Body of pancreas (tissue), 4 donors: ENCODE results near the gene GDPD5. TPM values are rescaled to one million over a fixed set of nuclear protein-coding genes. Genes with fewer than 3 reads are reported as not detected.
A peak's percentile ranks its signal among the peaks of the same experiment; 100 is the strongest.

Experiments used
- ATAC-seq: fragments of 150-250 bp; one replicate; pipeline ENCODE4 v1.9.1; 2016
- DNase-seq, 4 donors: peaks; one replicate each; pipeline ENCODE4 v3.0.0-alpha.2; 2019
- H3K27ac ChIP-seq, 4 donors: fragments of 200-600 bp; sonication (generic); 1 replicate in 3 of 4; 2 replicates in 1 of 4; pipeline versions ENCODE4 v1.5.1 to v1.6.1; 2016 to 2019; ENCODE audit warnings: mild to moderate bottlenecking in 1 of 4, mixed read lengths in 1 of 4, moderate library complexity in 1 of 4
- H3K27me3 ChIP-seq, 2 donors: fragments of 200-600 bp; sonication (generic); one replicate each; pipeline ENCODE4 v1.6.0; 2016; ENCODE audit warnings: mild to moderate bottlenecking in 1 of 2
- H3K36me3 ChIP-seq, 2 donors: fragments of 200-600 bp; sonication (generic); replicated peaks in 1 of 2; 2 replicates each; pipeline ENCODE4 v1.5.1; 2016; ENCODE audit warnings: low read depth in 2 of 2; ENCODE audit not compliant: insufficient read depth in 1 of 2
- H3K4me1 ChIP-seq: fragments of 200-600 bp; sonication (generic); one replicate; pipeline ENCODE4 v1.6.0; 2016
- H3K4me3 ChIP-seq, 2 donors: fragments of 200-600 bp; sonication (generic); 1 replicate in 1 of 2; 2 replicates in 1 of 2; pipeline ENCODE4 v1.5.1; 2016 to 2019
- H3K9me3 ChIP-seq, 3 donors: fragments of 200-600 bp; sonication (generic); 1 replicate in 2 of 3; 2 replicates in 1 of 3; pipeline ENCODE4 v1.5.1; 2016
- POLR2A ChIP-seq, 3 donors: fragments of 450-650 bp; IDR thresholded peaks; one replicate each; pipeline ENCODE4 v1.6.1; 2016; ENCODE audit warnings: antibody characterized with exemption in 3 of 3, mild to moderate bottlenecking in 2 of 3
- WGBS, 2 donors: methylation state at CpG; one replicate each; pipeline ENCODE4 v1.1.5; 2017; 5-methylcytosine and 5-hydroxymethylcytosine counted together
- intact Hi-C: fragments of 100-400 bp; cut with DNase I; formaldehyde crosslinking; loops from one replicate; pipeline ENCODE4 v1.15.1; 2023
- total RNA-seq, 2 donors: library from RNA; depleted of rRNA; stranded (reverse); fragments of >200 nt; gene quantifications; one replicate each; pipeline ENCODE4 v1.1.0, GENCODE V29; 2016
- TF ChIP-seq, protein P1 (sequence below), 7 experiments: fragments of 450-650 bp in 4 of 7; fragments of 200-600 bp in 3 of 7; sonication (generic) in 3 of 7; IDR thresholded peaks; one replicate each; pipeline ENCODE4 v1.5.1; 2016 to 2019; ENCODE audit warnings: antibody characterized with exemption in 7 of 7

GDPD5 gene
- total RNA-seq, 2 donors from 2014 or later = 29.6 to 73.2 TPM

DNA sequence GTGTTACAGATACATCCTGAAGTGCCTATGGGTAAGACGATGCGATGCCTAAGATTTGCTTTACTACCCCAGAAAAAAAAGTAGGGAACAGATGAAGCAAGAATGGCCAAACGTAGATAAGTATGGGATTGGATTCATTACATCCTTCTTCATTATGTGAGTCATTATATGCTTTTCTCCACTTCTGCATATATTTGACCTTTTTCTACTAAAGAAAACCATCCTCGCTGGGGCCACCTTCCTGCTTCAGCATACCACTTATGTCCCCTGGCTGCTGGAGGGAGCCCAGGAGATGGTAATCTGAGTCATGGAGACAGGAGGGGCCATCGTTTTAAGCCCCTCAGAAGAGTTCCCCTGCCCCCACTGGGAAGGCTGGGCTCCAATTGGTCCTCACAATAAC is 78.3 kb downstream of the GDPD5 start:
- H3K36me3 ChIP-seq = no peaks in the 10 kb centered on the region
- intact Hi-C loops = no loop called here

GRCh38 chr11:75445315-75445953 is 80.3 kb downstream of the GDPD5 start:
- no peaks in the 10 kb centered on the region for H3K9me3 ChIP-seq
- WGBS, 2 donors = 6 to 14% methylated on average over 4 to 6 of the region's 6 CpGs
- H3K27ac ChIP-seq = no peak overlapping the region
- H3K36me3 ChIP-seq = no peaks in the 10 kb centered on the region
- TF ChIP-seq, protein P1, sequence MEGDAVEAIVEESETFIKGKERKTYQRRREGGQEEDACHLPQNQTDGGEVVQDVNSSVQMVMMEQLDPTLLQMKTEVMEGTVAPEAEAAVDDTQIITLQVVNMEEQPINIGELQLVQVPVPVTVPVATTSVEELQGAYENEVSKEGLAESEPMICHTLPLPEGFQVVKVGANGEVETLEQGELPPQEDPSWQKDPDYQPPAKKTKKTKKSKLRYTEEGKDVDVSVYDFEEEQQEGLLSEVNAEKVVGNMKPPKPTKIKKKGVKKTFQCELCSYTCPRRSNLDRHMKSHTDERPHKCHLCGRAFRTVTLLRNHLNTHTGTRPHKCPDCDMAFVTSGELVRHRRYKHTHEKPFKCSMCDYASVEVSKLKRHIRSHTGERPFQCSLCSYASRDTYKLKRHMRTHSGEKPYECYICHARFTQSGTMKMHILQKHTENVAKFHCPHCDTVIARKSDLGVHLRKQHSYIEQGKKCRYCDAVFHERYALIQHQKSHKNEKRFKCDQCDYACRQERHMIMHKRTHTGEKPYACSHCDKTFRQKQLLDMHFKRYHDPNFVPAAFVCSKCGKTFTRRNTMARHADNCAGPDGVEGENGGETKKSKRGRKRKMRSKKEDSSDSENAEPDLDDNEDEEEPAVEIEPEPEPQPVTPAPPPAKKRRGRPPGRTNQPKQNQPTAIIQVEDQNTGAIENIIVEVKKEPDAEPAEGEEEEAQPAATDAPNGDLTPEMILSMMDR (IDR thresholded peaks at IDR 0.05) = peak; percentile 83 to 97 (median 93)
- TF ChIP-seq POLR2A (IDR thresholded peaks at IDR 0.05) = no peak
- DNase-seq (peak; percentile 71 to 82 (median 76)), ATAC-seq (peak; percentile 87)
- intact Hi-C loops = loop anchor here (2.0 kb wide), 1 partner anchor 85 kb away; no protein-coding TSS in a partner anchor
- no peak overlapping the region for H3K4me3 ChIP-seq
- H3K4me1 ChIP-seq = no peaks in the 10 kb centered on the region
- no peaks in the 10 kb centered on the region for H3K27me3 ChIP-seq

More for the DNA sequence above, 78.3 kb downstream of the GDPD5 start:
- no peak overlapping the region for H3K27ac ChIP-seq
- ATAC-seq = no peak
- no peak overlapping the region for H3K4me3 ChIP-seq
- no peak for DNase-seq
- TF ChIP-seq, protein P1 (IDR thresholded peaks at IDR 0.05) = no peak
- no peak for TF ChIP-seq POLR2A (IDR thresholded peaks at IDR 0.05)
- no peaks in the 10 kb centered on the region for H3K9me3 ChIP-seq
- H3K4me1 ChIP-seq = no peaks in the 10 kb centered on the region
- WGBS, 2 donors = 74 to 80% methylated on average over 5 of the region's 5 CpGs
- H3K27me3 ChIP-seq = no peaks in the 10 kb centered on the region

- WGBS, 2 donors = 90 to 92% methylated on average over 9 to 12 of the region's 12 CpGs
- Histone ChIP-seq H3K27me3 (no peaks in the 10 kb centered on the region), H3K36me3 (peaks cover 0 to 1% of the 10 kb centered on the region in 2 donors), H3K27ac (no peak overlapping the region), H3K4me1 (no peaks in the 10 kb centered on the region), H3K9me3 (no peaks in the 10 kb centered on the region), H3K4me3 (no peak overlapping the region)
- intact Hi-C loops = no loop called here
- no peak for ATAC-seq
- no peak for DNase-seq
- no peak for TF ChIP-seq POLR2A (IDR thresholded peaks at IDR 0.05)
- TF ChIP-seq, protein P1 (IDR thresholded peaks at IDR 0.05) = no peak
These were observed 82.7 kb downstream of the GDPD5 start for GRCh38 chr11:75443043-75443442.

- no peak overlapping the region for H3K27ac ChIP-seq
- H3K4me3 ChIP-seq = no peak overlapping the region
- TF ChIP-seq, protein P1 (IDR thresholded peaks at IDR 0.05) = no peak
- no peak for TF ChIP-seq POLR2A (IDR thresholded peaks at IDR 0.05)
- ATAC-seq = no peak
- DNase-seq = no peak
- WGBS, 2 donors = 88 to 90% methylated on average over 4 to 15 of the region's 15 CpGs
- H3K36me3 ChIP-seq = peaks cover 0 to 1% of the 10 kb centered on the region in 2 donors
- H3K9me3 ChIP-seq = no peaks in the 10 kb centered on the region
- H3K4me1 ChIP-seq = no peaks in the 10 kb centered on the region
- intact Hi-C loops = no loop called here
- H3K27me3 ChIP-seq = no peaks in the 10 kb centered on the region
These were observed 83.4 kb downstream of the GDPD5 start for GRCh38 chr11:75442161-75442885.
